COR-L47 (cell line): ENCODE results near the gene TMEM150C.
"Not testable (repeated sequence)": the region's sequence is repeated elsewhere in the genome, so short reads cannot be mapped to it uniquely, and the experiment has no call there.

Experiments
- DNase-seq: peaks from one replicate; lab custom pipeline; 2025; lab: John Stamatoyannopoulos, UW

Gene TMEM150C

GRCh38 chr4:82515705-82516104, 46.1 kb downstream of the TMEM150C start:
- peak; percentile 8 for DNase-seq

- no peak for DNase-seq
These were observed 48.4 kb downstream of the TMEM150C start for GRCh38 chr4:82513382-82513781.

- no peak for DNase-seq
These were observed 51.6 kb downstream of the TMEM150C start for GRCh38 chr4:82510216-82510615.

GRCh38 chr4:82508806-82509428, 52.9 kb downstream of the TMEM150C start:
- DNase-seq, result no peak

- no peak for DNase-seq
These were observed 53.8 kb downstream of the TMEM150C start for GRCh38 chr4:82508011-82508410.

GRCh38 chr4:82501154-82501442, 60.7 kb downstream of the TMEM150C start:
- no peak for DNase-seq

GRCh38 chr4:82500435-82501153, 61.2 kb downstream of the TMEM150C start:
- DNase-seq, result peak; percentile 24

GRCh38 chr4:82499738-82500434, 61.9 kb downstream of the TMEM150C start:
- DNase-seq, result peak; percentile 31

- no peak for DNase-seq
These were observed 65.4 kb downstream of the TMEM150C start for GRCh38 chr4:82496349-82496748.

- no peak for DNase-seq
These were observed 66.1 kb downstream of the TMEM150C start for GRCh38 chr4:82495666-82496065.

- DNase-seq, result no peak
These were observed 67.9 kb downstream of the TMEM150C start for GRCh38 chr4:82493721-82494425.

GRCh38 chr4:82491251-82491960, 70.4 kb downstream of the TMEM150C start:
- peak; percentile 82 for DNase-seq

GRCh38 chr4:82489987-82490386, 71.8 kb downstream of the TMEM150C start:
- DNase-seq, result no peak

- no peak for DNase-seq
These were observed 72.7 kb downstream of the TMEM150C start for GRCh38 chr4:82489076-82489475.

GRCh38 chr4:82484996-82485783, 76.6 kb downstream of the TMEM150C start:
- DNase-seq, result no peak

- DNase-seq, result no peak
These were observed 79.4 kb downstream of the TMEM150C start for GRCh38 chr4:82482387-82482786.

- no peak for DNase-seq
These were observed 80.3 kb downstream of the TMEM150C start for GRCh38 chr4:82481506-82481840.

- no peak for DNase-seq
These were observed 80.8 kb downstream of the TMEM150C start for GRCh38 chr4:82480771-82481505.

- no peak for DNase-seq
These were observed 82.2 kb downstream of the TMEM150C start for GRCh38 chr4:82479562-82479961.

- DNase-seq, result not testable (repeated sequence)
These were observed 84.3 kb downstream of the TMEM150C start for GRCh38 chr4:82477469-82477868.

- not testable (repeated sequence) for DNase-seq
These were observed 85.9 kb downstream of the TMEM150C start for GRCh38 chr4:82475931-82476330.
